ENCODE data around the gene DAPK2.
A peak's percentile ranks its signal among the peaks of the same experiment; 100 is the strongest.

DNA sequence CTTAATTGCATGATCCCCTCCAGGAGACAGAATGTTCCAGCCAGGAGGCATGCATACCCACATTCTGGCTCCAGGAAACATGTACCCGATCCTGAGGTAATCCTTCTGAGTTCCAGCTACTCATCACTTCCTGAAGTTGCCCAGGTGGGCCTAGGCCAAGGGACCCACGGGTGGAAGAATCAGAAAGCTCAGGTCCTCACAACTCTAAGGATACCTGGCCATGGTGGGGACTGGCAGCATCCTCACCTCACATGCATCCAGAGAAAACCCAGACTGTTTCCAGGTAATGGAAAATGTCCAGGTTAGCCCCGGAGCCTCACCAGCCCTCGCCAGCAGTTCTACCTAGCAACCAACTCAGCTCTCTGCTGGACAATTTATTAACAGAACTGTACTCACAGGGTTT is 78.2 kb downstream of the DAPK2 start:
- TF ChIP-seq, protein P1, sequence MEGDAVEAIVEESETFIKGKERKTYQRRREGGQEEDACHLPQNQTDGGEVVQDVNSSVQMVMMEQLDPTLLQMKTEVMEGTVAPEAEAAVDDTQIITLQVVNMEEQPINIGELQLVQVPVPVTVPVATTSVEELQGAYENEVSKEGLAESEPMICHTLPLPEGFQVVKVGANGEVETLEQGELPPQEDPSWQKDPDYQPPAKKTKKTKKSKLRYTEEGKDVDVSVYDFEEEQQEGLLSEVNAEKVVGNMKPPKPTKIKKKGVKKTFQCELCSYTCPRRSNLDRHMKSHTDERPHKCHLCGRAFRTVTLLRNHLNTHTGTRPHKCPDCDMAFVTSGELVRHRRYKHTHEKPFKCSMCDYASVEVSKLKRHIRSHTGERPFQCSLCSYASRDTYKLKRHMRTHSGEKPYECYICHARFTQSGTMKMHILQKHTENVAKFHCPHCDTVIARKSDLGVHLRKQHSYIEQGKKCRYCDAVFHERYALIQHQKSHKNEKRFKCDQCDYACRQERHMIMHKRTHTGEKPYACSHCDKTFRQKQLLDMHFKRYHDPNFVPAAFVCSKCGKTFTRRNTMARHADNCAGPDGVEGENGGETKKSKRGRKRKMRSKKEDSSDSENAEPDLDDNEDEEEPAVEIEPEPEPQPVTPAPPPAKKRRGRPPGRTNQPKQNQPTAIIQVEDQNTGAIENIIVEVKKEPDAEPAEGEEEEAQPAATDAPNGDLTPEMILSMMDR (IDR thresholded peaks at IDR 0.05 in 4 of 5, conservative IDR thresholded peaks at IDR 0.05 in 1 of 5) = no peak
- TF ChIP-seq POLR2A (IDR thresholded peaks at IDR 0.05) = peak in 1 of 2 donors; percentile 35
